K562 (cell line): ENCODE results near the gene MAP1LC3B2. TPM values are rescaled to one million over a fixed set of nuclear protein-coding genes. Genes with fewer than 3 reads are reported as not detected.
A peak's percentile ranks its signal among the peaks of the same experiment; 100 is the strongest.

ENCODE experiments used
- ADNP ChIP-seq: fragments of 200-800 bp; sonication (Bioruptor generic); IDR thresholded peaks from 2 replicates; pipeline ENCODE4 v1.6.1; 2016; ENCODE audit warnings: missing genetic modification characterization, missing compliant biosample characterization
- GATAD2B ChIP-seq: fragments of 450-650 bp; IDR thresholded peaks from 2 replicates; pipeline ENCODE4 v1.6.1; 2017; ENCODE audit warnings: mild to moderate bottlenecking, borderline replicate concordance
- HDAC6 ChIP-seq: IDR thresholded peaks from 2 replicates; pipeline ENCODE4 v1.6.1; 2012; ENCODE audit warnings: low read depth, mild to moderate bottlenecking, control low read depth, inconsistent platforms, low read length, moderate library complexity
- RBM15 ChIP-seq: fragments of 200-400 bp; formaldehyde crosslinking; IDR thresholded peaks from 2 replicates; pipeline ENCODE4 v1.6.1; 2018; ENCODE audit warnings: mild to moderate bottlenecking, low read length, moderate library complexity; ENCODE audit not compliant: insufficient read depth
- SP2 ChIP-seq: IDR thresholded peaks from 2 replicates; pipeline ENCODE4 v1.6.1; 2011; ENCODE audit warnings: mild to moderate bottlenecking, low read depth, low read length, moderate library complexity; ENCODE audit not compliant: poor library complexity, severe bottlenecking; ENCODE audit errors: extremely low read depth
- SREBF1 ChIP-seq: fragments of 150-350 bp; IDR thresholded peaks from 2 replicates; pipeline ENCODE4 v1.6.1; 2014; ENCODE audit warnings: antibody characterized with exemption, low read depth, low read length, borderline replicate concordance
- TARDBP ChIP-seq: fragments of 450-650 bp; IDR thresholded peaks from 2 replicates; pipeline ENCODE4 v1.6.1; 2016
- TCF7L2 ChIP-seq: fragments of 150-350 bp; IDR thresholded peaks from 2 replicates; pipeline ENCODE4 v1.6.1; 2016; ENCODE audit warnings: low read depth, mild to moderate bottlenecking, low read length, moderate library complexity
- polyA plus RNA-seq, 8 experiments: library from polyadenylated mRNA; depleted of rRNA in 4 of 8; stranded (reverse) in 5 of 8; unstranded in 3 of 8; fragments of >200 nt; fragmentation: Nextera tagmentation in 2 of 8; fragmentation: Illumina TruSeq in 1 of 8; extraction: Ambion mirVana in 2 of 8; extraction: Trizol in 1 of 8; gene quantifications; 2 replicates each; pipeline versions ENCODE4 v1.2.1 to v1.2.3, GENCODE V29; 2011 to 2014; ENCODE audit warnings: inconsistent platforms in 1 of 8, missing spikeins in 1 of 8
- total RNA-seq, 7 experiments: library from RNA; depleted of rRNA in 6 of 7; stranded (reverse); fragments of >200 nt in 6 of 7; fragmentation: Illumina TruSeq in 2 of 7; extraction: Trizol in 2 of 7; gene quantifications; 2 replicates each; pipeline versions ENCODE4 v1.2.1 to v1.2.3, GENCODE V29; 2011 to 2021; ENCODE audit warnings: low replicate concordance in 1 of 7
- TF ChIP-seq, protein P1 (sequence below): fragments of 250-450 bp; sonication (Bioruptor Pico); IDR thresholded peaks from 2 replicates; pipeline ENCODE4 v1.4.0; 2020; ENCODE audit warnings: mild to moderate bottlenecking, moderate library complexity, borderline replicate concordance
- TF ChIP-seq, protein P2 (sequence below): IDR thresholded peaks from 3 replicates; pipeline ENCODE4 v1.6.1; 2011; ENCODE audit warnings: borderline replicate concordance, mild to moderate bottlenecking; ENCODE audit not compliant: insufficient read length, insufficient read depth

Gene MAP1LC3B2
- total and polyA plus RNA-seq, 9 of the 15 experiments (the other 6 are each of a cell fraction or from before 2014, with no cell fraction given) = 0.53 to 2.8 (median 0.76) TPM; not detected in 2

- TF ChIP-seq, protein P1, sequence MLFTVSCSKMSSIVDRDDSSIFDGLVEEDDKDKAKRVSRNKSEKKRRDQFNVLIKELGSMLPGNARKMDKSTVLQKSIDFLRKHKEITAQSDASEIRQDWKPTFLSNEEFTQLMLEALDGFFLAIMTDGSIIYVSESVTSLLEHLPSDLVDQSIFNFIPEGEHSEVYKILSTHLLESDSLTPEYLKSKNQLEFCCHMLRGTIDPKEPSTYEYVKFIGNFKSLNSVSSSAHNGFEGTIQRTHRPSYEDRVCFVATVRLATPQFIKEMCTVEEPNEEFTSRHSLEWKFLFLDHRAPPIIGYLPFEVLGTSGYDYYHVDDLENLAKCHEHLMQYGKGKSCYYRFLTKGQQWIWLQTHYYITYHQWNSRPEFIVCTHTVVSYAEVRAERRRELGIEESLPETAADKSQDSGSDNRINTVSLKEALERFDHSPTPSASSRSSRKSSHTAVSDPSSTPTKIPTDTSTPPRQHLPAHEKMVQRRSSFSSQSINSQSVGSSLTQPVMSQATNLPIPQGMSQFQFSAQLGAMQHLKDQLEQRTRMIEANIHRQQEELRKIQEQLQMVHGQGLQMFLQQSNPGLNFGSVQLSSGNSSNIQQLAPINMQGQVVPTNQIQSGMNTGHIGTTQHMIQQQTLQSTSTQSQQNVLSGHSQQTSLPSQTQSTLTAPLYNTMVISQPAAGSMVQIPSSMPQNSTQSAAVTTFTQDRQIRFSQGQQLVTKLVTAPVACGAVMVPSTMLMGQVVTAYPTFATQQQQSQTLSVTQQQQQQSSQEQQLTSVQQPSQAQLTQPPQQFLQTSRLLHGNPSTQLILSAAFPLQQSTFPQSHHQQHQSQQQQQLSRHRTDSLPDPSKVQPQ (CRISPR knock-in tag) = no peak
- TF ChIP-seq ADNP (tag) (0 out of 2 replicates have a peak, but pooled peaks have one; percentile 32), TARDBP (no peak), SREBF1 (no peak), SP2 (no peak), HDAC6 (no peak), TCF7L2 (no peak), RBM15 (no peak), GATAD2B (no peak)
- TF ChIP-seq, protein P2, sequence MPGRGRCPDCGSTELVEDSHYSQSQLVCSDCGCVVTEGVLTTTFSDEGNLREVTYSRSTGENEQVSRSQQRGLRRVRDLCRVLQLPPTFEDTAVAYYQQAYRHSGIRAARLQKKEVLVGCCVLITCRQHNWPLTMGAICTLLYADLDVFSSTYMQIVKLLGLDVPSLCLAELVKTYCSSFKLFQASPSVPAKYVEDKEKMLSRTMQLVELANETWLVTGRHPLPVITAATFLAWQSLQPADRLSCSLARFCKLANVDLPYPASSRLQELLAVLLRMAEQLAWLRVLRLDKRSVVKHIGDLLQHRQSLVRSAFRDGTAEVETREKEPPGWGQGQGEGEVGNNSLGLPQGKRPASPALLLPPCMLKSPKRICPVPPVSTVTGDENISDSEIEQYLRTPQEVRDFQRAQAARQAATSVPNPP = no peak
These were observed 38.9 kb upstream of the MAP1LC3B2 start (continued) for GRCh38 chr12:116520225-116520760.
